GM19099 (cell line): Measurements from ENCODE around the gene CHMP3.

Experiments
- POLR2A ChIP-seq: IDR thresholded peaks from 3 replicates; pipeline ENCODE4 v1.6.1; 2011; ENCODE audit warnings: low read depth; ENCODE audit not compliant: insufficient read length; ENCODE audit errors: extremely low read depth

Gene CHMP3

GRCh38 chr2:86482034-86482433, 81.2 kb downstream of the CHMP3 start:
- TF ChIP-seq POLR2A, result no peak

DNA sequence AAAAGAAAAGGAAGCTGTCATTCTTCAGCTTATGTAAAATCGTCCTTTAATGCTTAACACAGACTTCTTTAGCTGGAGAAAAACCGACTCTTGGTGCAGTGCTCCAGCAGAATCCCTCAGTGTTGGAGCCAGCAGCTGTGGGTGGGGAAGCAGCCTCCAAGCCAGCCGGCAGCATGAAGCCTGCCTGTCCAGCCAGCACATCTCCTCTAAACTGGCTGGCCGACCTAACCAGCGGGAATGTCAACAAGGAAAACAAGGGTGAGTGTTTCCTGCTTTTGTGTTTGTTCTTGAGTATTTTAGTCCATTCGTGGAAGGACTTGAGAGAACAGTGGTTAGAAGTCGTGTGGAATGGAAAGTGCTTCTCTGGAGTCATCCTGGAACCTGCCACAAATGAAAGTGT, 83.1 kb downstream of the CHMP3 start:
- no peak for TF ChIP-seq POLR2A

DNA sequence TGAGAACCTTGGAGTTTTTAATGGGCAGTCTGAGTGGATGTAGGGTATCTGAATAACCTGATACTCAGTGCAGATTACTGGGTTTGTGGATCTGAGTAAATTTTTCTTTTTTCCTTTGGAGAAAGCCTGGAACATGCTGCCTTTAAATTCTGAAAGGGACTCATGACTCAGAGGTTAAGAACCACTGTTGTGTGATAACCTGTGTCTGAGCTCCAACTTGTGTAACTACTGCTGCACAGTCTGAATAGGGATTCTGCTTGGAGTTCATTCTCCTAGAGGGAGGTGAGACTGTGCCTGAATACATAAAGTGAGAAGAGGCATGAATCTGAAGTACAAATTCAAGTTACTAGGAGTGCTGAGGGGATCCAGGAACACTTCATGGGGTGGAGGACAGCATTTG, 85.9 kb downstream of the CHMP3 start:
- no peak for TF ChIP-seq POLR2A

DNA sequence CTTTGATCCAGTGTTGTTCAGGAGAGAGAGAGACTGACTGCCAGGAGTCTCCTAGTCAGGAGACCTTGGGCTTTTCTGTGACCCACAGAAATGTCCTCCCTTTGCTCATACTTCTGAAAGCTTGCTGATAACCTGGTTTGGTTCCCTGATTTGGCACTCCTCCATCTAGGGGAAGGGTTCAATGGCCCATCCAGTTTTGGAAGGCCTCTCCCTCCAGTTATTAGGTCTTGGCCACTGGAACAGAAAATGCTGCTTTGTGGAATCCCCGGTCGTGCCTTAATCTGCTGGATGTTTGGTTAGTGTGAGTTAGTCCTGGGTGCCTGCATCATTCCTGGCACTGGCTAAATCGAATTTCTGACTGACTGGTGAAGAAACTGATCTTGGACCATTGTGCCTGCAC, 86.3 kb downstream of the CHMP3 start:
- TF ChIP-seq POLR2A, result no peak

DNA sequence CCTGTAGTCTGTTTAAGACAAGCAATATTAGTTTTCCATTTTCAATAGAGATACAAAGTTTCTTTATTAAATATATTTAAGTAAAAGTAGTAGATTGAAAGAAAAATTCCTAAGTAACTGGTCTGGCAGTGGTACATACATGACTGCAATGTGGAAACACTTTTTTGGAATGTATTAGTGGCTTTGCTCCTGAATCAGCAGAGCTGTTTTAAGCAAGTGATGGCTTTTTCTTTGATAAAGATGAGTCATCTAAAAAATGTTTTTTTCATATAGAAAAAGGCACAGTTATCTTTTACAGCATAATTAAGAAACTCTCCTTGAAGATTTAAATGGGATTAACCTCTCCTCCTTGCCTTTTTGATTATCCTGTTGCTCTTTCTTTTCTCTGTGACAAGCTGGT, 87.2 kb downstream of the CHMP3 start:
- TF ChIP-seq POLR2A, result no peak

- TF ChIP-seq POLR2A, result no peak
Observed at GRCh38 chr2:86471637-86472036, 91.6 kb downstream of the CHMP3 start.

DNA sequence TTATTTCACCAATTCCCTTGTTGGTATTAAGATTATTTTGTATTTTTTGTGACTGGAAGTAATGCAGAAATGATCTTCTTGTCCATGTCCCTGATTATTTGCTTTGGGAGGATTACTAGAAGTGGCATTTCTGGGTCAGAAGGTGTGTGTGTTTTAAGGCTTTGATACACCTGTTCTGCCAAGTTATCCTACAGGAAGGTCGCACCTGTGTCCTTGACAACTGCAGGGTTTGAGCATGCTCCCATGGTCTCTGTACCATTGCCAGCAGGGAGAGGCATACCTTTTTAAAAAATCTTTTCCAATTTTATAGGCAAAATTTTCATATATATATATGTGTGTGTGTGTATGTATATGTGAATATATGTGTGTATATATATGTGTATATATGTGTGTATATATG, 92.4 kb downstream of the CHMP3 start:
- no peak for TF ChIP-seq POLR2A

- no peak for TF ChIP-seq POLR2A
Observed at GRCh38 chr2:86468162-86469033, 94.8 kb downstream of the CHMP3 start.

DNA sequence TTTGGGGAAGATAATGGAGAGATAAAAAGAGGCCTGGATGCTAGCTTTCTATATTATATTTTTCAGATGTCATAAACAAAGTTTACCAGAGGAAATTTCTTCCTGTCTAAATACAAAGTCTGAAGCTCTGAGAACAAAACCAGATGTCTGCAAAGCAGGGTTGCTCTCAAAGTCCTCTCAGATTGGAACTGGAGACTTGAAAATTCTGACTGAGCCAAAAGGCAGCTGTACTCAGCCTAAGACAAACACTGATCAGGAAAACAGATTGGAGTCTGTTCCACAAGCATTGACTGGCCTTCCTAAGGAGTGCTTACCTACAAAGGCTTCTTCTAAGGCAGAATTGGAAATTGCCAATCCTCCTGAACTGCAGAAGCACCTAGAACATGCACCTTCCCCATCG, 96.9 kb downstream of the CHMP3 start:
- TF ChIP-seq POLR2A, result no peak

- TF ChIP-seq POLR2A, result no peak
Observed at GRCh38 chr2:86464652-86465051, 98.6 kb downstream of the CHMP3 start.

DNA sequence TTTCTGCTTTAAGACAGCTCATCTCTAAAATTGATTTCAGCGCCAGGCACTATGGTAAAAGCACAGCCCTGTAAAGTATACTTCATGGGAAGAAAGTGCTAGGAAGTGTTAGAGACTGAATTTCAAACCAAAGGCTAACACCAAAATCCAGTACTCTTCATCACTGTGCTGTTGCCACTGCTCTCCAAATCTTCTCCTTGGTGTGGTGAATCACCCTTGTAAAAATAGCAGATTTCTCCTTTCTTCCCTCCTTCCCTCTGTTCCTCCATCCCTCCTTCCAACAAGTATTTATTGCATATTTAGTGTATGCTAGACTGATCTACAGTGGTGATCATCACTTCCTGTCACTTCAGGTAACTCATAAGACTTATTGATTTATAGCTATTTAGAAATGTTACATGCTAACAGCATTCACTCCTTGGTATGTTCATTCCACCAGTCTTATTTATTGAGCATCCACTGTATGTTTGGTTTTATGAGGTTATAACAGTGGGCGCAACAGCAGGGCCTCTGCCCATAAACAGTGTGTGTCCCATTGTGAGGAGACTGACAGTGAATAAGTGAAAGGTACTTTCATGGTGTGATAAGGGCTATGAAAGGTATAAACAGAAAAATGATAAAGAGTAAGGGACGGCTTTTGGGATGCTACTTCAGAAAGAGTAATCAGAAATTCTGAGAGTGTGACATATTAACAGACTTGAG, 102.0 kb downstream of the CHMP3 start:
- no peak for TF ChIP-seq POLR2A

DNA sequence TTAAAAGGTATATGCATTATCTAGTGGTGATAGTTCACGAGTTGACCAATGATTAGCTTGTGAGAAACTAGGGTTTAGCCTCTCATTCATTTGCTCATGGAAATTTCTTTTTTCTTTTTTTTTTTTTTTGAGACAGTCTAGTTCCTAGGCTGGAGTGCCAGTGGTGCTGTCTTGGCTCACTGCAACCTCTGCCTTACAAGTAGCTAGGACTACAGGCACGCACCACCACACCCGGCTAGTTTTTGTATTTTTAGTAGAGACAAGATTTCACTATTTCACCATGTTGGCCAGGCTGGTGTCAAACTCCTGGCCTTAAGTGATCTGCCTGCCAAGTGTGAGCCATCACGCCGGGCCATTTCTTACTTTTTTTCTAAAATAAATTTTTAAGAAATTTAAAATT, 108.1 kb downstream of the CHMP3 start:
- no peak for TF ChIP-seq POLR2A

DNA sequence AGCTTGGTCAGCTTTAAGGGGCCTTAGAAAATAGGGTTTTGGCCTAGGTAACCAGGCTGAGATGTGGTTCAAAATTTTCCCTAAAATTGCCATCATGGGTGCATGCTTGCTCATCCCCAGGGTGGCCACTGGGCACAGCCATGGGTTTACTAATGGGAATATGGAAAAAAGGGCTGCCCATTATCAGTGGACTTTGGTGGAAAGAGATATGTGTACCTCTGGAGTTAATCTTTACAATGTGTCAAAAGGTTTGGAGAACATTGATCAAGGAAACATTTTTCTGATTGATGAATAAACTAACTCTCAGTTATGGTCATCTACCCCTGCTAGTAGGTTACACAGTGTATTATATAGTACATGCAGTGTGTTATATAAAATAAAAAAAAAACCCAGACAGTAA, 109.0 kb downstream of the CHMP3 start:
- TF ChIP-seq POLR2A, result no peak

DNA sequence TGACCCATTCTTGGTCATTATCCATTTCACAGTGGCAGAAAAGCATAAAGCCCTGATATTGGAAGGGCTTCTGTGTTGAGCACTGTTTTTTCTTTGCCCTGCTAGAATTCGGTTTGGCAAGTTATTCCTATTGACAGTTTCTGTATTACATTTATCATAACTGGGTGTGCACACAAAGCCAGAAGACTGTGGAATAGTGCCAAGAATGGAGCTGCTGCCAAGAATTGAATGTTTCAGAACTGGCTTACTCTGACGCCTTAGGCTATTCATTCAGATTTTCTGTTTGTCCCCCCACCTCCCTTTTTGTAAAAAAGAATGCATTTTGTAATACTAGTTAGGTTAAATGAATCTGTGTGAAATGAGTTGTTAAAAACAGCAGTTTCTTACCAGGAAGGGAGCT, 109.4 kb downstream of the CHMP3 start:
- TF ChIP-seq POLR2A, result no peak
